HG02759 (cell line): ENCODE results near the gene MINDY4.
"Not testable (repeated sequence)": the region's sequence is repeated elsewhere in the genome, so short reads cannot be mapped to it uniquely, and the experiment has no call there.

Experiments
- ATAC-seq: cut with Tn5 transposase; IDR thresholded peaks from one replicate; pipeline ENCODE4 v1.9.1; 2021; ENCODE audit warnings: mild to moderate bottlenecking, moderate library complexity; ENCODE audit not compliant: unreplicated experiment

Gene MINDY4

DNA sequence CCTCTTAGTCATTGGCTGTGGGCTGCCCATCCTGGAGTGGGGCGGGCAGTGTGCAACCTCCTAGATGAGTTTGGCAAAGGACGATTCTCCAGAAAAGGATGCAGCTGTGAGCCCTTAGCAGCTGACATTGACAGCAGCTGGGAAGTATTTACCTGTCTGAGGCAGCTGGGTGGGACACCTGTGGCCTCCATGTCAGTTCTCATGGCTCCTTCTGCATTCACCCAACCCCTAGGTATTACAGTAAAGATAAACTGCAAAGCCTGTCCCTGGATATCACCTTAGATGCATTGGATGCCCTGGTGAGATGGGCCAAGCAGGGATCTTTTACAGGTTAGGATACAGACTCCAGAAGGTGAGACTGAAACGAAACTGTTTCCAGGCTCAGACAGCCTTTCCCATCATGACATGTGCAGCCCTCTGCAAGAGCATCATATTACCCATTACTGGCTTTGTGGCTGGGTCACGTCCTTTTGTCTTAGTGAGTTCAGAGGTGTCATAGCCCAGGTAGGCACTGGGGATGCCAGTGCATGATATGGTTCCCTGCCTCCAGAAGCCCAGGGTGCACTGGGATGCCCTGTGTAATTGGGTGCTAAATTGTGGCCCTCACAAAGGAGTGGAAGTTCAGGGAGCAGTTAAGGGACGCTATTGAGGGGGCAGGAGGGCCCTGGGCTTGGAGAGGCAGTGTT, 28.9 kb downstream of the MINDY4 start:
- no peak for ATAC-seq

DNA sequence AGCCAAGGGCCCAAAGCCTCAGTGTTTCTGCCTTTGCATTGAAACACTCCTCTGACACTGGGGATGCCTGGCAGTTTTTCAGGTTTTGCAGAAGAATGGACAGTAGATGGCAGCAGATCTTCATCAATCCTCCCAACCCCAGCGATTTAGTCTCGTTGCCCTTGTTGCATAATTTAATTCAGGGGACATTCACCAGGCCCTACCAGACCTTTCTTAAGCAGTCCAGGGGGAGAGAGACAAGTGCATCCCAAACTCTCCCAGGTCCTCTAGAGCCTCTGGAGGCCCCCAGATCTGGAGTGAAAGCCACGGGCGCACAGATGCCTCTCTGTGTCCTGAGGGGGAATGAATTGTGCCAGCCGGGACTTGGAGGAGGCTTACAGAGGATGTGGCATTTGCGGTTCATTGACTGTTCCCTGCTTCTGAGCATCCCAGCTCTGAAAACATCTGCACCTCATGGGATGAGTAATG, 29.6 kb downstream of the MINDY4 start:
- peak; percentile 23 for ATAC-seq

DNA sequence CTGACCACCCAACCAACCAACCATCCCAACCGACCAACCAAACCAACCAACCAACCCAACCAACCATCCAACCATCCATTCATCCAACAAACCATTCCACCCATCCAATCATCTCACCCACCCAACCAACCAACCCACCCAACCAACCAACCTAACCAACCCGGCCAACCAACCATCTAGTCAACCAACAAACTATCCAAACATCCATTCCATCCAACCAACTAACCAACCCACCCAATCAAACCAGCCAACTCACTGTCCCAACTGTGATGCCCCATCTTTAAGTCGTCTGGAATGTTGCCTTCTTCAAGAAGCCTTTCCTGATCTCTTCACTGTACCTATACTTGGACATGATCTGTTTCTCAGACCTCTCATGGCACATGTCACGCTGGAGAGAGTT, 31.6 kb downstream of the MINDY4 start:
- ATAC-seq, result no peak

DNA sequence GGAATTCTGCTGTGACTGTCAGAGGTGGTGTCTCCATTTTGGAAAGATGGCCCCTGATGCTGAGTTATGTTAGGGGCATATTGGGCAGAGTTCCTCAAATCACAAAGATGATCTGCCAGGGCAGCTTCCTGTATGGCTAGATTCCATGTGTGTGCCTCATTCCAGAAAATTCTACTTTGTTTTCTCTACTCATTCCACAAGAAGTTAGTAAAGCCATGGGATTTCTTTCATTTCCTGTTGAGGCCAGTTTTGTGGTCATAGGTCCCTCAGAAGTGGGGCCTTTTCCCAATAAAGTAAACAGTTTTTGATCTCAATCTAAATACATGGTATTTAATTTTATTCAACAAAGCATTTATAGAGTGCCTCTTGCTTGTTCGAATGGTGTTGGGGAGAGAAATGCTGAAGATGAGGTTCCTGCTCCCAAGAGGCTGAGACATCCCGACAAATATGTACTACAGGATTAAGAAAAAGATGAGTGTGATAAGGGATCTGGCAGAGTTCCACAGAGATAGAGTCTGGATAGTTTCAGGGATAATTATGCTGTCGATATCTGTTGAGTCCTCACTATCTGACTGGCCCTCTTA, 33.0 kb downstream of the MINDY4 start:
- no peak for ATAC-seq

DNA sequence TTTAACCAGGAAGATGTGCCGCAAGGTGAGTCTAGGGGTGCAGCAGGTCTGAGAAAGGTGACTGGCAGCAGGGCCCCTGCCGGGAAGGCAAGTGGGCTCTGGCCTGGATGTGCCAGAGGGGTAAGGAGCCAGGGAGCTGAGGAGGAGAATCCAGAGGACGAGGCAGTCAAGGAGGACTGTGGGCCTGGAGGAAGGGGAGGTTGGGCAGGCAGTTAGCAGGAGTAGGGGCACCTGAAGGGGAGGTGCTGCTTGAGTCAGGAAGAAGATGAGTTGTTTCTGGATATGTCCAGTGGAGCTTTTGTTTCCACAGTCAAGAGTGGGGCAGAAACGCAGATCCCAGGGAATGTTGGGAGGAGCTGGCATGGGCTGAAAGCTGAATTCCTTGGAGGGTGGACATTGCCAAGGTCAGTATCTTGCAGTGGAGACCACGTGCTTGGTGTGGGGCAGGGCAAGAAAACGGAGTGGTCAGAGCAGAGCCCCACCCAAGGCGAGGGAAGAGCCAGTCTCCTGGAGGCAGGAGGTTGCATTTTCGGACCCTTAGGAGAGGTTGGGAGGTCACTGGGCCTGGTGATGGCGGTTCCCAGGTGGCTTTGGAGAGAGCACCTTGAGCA, 34.0 kb downstream of the MINDY4 start:
- no peak for ATAC-seq

DNA sequence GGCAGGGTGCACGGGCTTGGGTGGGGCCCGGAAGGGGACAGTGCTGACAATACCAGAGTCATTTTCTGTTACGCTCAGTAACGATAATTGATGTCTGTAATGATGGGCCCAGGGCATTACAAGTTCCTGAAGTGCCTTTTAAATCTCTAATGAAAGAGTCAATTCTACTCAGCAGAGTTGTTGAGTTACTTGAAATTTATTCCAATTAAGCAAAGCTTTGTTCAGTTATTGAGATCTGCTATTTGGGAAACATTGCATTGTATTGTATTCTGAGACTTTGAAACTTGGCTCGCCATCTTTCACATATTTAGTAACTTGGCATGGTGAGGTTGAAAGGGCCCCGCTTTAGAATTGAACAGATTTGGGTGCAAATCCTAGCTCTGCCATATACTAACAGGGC, 34.7 kb downstream of the MINDY4 start:
- ATAC-seq, result no peak

DNA sequence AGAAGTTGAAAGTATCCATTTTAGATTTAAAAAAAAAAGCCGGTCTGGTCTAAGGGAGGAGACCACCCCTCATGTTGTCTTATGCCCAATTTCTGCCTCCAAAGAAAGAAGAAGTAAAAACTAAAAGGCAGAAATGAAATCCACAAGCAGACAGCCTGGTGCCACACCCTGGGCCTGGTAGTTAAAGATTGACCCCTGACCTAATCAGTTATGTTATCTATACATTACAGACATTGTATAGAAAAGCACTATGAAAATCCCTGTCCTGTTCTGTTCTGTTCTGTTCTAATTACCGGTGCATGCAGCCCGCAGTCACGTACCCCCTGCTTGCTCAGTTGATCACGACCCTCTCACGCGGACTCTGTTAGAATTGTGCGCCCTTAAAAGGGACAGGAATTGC, 36.3 kb downstream of the MINDY4 start:
- ATAC-seq, result not testable (repeated sequence)

DNA sequence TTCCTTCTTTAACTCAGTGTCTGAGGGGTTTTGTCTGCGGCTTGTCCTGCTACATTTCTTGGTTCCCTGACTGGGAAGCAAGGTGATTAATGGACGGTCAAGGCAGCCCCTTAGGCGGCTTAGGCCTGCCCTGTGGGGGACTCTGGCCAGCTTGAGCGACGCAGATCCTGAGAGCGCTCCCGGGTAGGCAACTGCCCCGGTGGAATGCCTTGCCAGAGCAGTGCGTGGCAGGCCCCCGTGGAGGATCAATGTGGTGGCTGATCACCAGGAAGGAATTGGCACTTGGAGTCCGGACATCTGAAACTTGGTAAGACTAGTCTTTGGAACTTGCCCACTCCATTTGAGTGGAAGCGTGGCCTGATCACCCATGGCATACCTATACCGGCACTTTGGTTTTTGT, 36.7 kb downstream of the MINDY4 start:
- ATAC-seq, result not testable (repeated sequence)

DNA sequence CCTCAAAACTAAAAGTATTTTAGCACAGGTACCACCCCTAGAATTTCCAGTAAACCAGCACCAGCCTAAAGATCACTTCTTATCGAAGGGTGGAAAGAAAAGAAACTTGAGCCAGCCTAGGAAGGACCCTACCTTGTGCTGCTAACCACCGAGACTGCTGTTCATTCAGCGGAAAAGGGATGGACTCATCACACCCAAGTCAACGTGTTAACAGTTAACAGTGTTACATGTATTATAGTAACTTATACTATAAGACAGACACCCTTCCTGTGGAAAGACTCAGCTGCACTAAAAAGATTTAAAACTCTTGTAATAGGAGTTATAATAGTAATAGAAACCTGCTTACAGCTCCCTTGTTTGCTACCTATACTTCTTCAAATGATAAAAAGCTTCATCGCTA, 39.8 kb downstream of the MINDY4 start:
- ATAC-seq, result no peak

DNA sequence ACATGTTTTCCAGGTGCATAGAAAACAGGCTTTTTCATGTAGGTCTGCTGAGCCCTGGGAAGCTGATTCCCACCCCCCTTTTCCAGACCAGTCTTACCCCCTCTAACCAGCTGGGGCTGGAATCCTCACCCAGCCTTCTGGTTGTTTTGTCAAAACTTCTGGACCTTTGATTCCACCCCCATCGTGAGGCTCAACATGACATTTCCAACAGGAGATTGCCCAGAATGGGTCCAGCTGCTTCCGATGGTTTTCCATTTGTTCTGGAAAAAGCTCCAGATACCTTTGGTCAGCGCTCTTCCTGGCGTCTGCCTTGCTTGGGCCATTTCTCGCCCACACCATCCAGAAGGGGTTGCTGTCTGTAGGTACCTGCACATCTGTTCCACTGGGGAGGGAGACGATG, 41.5 kb downstream of the MINDY4 start:
- ATAC-seq, result no peak

DNA sequence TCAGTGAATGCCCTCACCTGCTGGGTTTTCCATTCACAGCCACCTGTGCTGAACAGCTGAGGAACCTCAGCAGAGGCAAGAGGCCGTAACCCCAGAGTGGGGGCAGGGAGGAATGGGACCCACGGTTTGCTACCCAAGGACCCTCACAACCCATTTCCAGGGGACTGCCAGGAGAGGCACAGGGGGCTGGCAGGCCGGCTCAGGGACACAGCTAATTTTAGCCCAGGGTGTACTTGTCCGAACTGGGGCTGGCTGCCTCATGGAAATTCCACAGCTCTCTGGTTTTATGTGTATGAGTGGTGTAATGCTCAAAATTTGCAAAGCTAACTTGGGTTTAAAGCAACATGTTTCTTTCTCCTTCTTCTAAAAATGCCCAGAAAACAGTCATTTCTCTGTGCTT, 42.2 kb downstream of the MINDY4 start:
- no peak for ATAC-seq

DNA sequence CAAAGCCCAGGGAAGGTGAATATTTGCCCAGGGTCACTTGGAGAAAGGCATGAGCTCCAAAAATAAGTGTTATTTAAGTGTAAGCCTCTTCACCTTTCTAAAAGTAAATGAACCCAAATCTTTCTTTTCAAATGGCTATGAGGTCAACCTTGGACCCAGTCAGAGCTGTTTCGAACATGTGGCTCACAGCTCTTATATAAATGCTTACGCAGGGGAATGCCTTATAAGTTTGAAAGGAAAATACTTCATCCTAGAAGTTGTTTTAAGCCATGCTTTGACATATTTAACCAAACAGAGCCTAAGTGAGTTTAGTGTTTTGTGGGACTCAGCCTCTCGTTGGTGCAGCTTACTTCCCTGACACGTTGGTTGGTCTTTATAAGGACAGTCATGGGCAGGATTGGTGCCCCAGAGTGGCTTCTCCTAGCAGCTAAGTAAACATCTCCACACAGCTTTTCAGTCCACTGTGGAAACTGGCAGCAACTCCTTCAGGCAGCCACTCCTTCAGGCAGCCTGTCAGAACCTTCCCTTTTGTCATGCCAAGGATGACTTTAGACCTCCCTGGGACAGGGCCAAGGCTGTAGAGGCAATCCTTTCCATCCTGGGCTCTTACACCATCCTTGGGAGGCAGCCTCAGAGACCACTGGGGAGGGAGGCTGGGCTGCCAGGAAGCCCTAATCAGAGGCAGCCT, 43.6 kb downstream of the MINDY4 start:
- no peak for ATAC-seq

DNA sequence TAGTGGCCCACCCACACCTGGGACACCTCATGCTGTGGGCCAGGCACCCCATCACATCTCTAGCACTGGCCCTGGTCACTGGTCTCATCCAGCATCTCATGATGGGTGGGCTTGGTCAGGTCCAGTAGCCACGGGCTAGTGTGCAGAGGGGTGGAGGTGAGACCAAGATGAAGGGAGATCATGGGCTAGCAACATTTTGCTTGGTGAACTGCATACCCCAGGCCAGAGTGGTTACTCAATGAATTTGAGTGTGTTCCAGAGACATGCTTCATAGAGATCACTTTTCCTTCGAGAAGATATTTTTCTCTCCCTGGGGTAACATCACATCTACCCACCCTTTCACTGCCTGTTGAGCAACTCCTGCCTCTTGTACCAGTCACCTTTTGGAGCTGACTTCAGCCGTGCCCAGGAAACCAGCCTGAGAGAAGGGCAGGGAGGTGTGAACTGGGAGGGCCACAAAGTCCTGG, 44.2 kb downstream of the MINDY4 start:
- no peak for ATAC-seq

DNA sequence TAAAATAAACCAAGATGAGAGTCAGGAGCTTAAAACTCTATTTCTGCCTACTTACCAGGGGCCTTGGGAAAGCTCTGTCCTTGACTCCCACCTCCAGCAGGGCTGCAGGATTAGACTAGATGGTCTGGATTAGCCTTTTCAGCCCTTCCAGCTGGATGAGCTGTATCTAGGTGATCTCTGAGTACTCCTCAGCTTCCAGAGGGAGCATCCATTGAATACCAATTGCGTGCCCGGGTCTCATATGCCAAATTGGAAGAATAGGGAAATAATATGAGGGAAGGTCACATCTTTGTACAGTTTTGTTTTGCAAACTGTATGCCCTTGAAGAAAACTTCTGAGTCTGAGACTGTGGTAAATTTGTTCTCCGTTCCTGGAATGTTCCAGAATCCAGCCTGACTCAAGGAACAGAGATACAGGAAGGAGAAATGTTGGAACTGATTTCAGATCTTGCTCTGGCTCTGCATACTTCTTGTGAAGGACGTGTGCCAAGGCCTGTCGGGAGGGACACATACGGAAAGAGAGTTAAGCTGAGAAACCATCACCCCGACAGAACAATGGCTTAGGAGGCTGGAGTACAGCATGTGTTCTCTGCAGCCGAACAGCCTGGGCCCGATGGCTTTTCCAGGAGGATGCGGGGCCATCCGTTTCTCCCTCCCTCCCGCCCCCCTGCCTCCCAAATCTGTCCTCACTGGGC, 44.9 kb downstream of the MINDY4 start:
- ATAC-seq, result no peak

DNA sequence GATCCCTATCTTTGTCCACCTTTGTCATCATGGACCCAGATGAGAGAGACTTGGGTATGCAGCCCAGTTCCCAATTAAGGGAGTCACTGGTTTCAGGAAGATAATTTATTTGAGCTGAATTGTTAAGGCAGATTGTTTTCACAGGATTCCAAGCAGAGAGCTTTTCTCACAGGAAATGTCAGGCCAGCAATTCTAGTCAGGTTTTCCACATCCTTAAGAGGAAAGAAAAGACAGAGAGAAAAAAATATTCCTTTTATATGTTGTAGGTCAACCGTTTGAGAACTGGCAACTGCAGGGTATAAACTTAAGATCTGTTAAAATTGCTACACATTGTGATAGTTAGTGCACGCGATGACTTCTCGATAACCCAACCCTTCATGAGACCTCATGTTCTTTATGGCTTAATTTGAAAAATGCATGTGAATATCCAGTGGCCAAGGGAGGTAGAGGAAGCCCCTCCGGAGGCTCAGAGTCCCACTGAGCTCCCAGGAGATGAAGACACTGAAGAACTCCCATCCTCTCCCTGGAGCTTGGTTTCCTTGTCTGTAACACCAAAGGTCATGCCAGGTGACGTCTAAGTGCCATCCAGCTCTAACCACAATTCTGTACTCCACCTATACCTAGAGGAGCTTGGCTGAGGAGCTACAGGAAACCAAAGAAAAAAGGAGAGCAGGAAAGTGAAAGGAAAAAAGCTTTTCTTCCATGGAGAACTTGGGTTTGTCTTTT, 45.6 kb downstream of the MINDY4 start:
- ATAC-seq, result no peak

DNA sequence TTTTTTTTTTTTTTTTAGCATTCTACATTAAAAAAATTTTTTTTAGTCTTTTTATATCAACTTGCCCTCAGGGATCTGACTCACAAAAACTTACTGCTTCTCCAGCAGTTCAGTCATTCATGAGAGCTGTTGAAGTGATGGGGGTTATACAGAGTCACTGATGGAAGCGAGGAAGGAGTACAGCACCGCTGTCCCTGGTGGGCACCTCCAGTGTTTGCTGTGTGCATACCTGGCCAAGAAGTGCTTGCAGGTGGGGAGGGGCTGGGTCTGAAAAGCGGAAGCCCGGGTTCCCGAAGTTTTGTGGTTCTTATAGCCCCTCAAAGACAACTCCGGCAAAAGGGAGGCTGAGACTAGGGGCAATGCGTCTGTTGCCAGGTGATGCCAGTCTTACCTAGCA, 46.2 kb downstream of the MINDY4 start:
- no peak for ATAC-seq

DNA sequence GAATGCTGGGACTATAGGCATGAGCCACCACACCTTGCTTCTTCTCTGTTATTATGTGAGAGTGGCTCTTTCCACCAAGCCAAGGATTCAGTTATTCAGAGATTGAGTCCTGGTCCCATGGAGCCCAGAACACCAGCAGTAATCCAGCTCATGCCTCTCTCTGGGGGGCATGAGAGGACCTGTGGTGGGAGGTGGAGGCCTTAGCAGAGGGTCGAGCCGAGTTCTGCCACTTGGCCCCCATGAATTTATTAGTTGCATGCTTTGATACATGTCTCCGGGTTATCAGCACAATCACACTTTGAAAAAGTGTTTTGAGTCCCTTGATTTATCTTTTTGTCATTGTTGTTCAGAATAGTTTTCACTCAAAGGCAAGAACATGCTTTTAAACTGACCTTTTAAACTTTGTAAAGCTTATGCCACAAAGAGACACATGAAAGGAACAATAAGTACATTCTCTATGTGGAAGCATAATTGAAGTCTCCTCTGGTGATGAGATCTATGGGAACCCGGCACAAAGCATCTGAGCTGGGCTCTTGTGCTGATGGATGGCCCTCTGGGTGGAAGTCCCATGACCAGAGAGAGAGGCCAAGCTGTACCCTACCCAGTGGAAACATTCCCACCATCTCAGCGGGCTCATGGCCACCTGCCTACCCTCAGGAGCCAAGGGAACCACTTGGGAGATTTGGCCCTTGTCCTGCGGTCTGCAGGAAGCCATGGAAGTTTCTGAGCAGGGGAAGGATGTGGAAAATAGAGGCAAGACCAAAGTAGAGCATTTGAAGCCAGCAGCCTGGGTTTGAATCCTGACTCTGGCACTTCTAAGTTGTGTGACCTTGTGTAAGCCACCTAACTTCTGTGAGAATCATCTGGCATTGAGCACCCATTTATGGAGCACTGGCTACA, 53.9 kb downstream of the MINDY4 start:
- ATAC-seq, result no peak

DNA sequence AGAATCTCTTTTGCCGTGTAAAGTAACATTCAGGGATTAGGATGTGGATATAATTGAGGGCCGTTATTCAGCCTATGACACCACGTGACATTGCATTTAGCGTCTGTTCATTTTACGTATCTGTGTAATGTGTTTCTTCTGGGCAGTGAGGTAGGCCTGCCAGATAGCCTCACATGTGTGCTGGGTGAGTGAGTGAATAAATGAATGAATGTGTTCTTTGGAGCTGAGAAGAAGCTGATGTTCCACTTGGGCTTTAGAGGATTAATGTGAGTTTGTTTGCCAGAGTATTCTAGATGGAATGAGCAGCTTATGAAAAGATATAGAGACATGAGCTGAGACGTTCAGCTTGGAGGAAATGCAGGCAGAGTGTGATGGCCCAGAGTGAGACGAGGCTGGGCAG, 55.0 kb downstream of the MINDY4 start:
- ATAC-seq, result no peak

DNA sequence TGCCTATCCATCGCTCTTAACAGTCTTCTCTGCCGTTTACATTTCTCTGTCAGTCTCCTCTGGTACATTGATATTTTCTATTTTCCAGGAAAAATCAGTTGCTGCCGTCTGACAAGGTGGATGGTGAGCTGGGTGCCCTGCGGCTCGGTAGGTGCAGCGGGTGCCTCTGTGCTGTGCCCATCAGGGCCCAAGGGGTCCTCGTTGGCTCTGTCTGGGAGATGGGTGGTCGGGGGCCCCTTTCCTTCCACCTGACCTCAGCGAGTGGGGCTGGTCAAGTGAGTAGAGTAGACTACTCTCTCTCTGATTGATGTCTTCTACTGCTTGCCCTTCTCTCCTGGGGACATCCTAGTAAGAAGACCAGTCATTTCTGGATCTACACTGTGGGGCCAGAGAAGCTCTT, 57.4 kb downstream of the MINDY4 start:
- ATAC-seq, result no peak

DNA sequence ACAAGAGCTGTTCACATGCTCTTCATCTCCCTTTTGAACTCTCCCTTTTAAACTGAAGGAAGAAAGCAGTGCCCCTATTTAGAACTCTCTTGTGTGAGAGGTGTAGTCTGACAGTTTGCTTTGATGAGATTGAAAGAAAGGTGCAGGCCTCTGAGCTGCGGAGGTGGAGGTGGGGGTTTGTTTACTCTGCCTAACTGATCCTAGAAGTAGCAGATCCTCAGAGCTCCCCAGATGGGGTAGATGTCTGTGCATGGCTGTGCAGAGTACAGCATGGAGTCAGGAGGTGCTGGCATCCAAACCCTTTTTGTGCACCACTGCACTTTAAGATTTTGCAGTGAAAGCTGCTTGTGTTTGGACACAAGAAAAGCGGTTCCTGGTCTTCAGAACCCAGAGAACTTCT, 58.3 kb downstream of the MINDY4 start:
- ATAC-seq, result no peak
